ENCODE data around the gene OR56A5.
"Not testable (repeated sequence)": the region's sequence is repeated elsewhere in the genome, so short reads cannot be mapped to it uniquely, and the experiment has no call there.

Gene OR56A5

DNA sequence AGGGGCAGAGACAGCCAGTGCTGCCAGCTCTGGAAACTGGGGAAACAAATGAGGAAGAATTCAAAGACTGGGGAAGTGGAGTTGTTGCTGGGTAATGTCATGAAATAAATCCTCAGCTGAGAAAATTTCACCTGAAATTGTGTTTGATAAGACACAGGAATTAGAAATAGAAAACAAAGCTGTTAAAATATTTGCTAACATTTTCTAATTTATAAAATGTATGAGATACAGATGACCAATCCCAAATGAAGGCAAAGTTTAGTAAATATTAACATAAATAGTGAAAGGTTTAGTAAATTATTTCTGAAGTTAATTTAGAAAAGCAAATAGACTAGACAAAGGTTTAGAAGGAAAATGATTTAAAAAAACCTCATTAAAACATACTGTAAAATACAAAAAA, at the start of gene OR56A5:
OR56A5 (minus strand) TSS at position 101 of the 400 bp plus-strand sequence; CDS start at position 101, 0 bp downstream.
- DNase-seq, result no peak

DNA sequence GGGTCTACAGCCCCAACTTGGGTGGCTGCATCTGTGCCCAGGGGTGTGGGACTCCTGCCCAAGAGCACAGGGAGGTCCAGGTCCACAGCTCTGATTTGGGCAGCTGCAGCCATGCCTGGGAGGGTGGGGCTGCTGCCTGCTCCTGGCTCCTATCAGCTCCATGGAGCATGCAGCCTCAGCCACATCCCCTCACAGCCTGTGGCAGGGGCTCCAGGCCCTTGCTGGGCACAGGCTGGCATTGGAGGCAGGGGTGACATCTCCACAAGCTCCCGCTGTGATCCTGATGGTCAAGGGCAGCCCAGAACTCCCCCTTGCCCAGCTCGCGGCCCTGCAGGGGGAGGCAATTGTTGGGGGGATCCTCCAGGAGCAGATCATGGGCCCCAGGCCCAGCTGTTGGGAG, 44.7 kb upstream of the OR56A5 start:
- no peak for DNase-seq

DNA sequence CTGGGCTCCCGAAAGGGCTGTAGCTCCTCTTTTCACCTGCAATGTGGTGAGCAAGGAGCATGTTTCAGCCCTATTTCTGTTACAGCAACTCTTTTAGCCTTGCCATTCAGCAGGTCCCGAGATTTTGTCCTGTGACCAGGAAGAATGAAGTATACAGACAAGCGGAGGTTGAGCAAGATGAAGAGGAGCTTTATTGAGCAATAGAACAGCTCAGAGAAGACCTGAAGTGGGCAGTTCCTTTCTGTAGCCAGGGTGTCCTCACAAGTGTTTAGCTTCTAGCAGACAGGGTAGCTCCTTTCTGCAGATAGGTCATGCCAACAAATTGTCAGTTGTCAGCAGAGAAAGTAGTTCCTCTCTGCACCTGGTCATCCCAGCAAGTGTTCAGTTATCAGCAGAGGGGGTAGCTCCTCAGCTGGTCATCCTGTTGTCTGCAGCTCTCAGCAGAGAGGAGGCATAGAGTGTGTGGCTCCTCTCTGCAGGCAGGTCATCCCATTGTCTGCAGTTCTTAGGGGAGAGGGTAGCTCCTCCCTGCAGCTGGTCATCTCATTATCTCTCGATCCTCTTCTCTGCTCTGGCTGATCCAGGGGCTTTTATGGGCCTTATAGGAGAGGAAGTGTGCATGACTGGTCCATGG, 43.9 kb upstream of the OR56A5 start:
- DNase-seq, result no peak

GRCh38 chr11:6006846-6007245, 38.6 kb upstream of the OR56A5 start, which contains the start of gene OR56A4:
Gene OR56A4 (minus strand): TSS chr11:6006946. CDS start chr11:6002992, 3,954 bp downstream.
- DNase-seq, result no peak

GRCh38 chr11:6006395-6006794, 38.1 kb upstream of the OR56A5 start:
- DNase-seq, result no peak

DNA sequence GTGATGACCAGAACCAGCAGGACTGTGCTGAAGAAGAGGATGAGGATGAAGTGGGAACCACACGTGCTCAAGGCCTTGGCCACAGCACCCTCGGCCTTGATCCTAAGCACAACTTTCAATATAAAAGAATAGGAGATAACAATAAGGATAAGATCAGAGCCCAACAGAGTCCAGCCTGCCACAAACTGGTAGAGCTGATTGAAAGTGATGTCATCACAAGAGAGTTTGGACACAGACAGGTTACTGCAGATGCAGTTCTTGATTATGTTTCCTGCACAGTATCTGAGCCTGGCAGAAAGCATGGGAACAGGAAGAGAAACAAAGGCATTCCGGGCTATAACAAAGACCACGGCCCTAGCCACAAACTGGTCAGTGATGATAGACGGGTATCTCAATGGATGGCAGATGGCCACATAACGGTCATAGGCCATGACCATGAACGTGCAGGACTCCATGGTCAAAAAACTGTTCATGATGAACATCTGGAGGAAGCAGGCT, 34.0 kb upstream of the OR56A5 start:
- no peak for DNase-seq

- DNase-seq, result no peak
Observed at GRCh38 chr11:5994791-5995190, 26.5 kb upstream of the OR56A5 start.

DNA sequence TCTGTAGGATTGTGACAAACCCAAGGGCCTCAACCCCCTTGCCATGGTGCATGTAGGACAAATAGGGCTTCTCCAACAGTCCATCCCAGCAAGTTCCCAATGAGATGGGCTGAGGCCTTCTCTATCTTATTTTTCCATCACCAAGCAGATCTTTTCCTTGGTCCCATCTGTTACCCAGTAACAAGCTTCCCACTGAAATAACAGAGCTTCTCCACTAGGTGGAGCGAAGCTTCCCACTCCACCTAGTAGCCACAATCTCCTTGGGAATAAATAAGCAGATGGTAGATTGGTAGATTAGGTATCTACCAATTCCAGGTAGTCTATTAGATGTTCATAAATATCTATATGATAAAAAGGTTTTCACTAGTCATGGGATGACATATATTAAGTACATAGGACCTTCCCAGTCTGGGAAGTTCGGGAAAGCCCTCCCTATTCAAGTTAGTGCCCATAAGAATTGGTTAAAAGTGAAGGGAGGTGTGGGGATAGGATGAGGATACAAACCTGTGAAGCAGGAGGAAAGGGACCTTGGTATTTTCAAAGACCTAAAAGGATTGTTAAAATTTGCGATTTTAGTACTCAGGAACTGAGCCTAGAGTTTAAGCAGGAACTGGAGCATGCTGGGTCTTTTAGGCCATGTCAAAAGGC, 24.4 kb upstream of the OR56A5 start:
- no peak for DNase-seq

GRCh38 chr11:5992150-5992549, 23.9 kb upstream of the OR56A5 start:
- no peak for DNase-seq

GRCh38 chr11:5989203-5989602, 20.9 kb upstream of the OR56A5 start:
- DNase-seq, result no peak

GRCh38 chr11:5986885-5987284, 18.6 kb upstream of the OR56A5 start, which contains the start of gene OR52L1:
Gene OR52L1 (minus strand): TSS chr11:5986985. CDS start chr11:5986930, 55 bp downstream.
- DNase-seq, result no peak

- DNase-seq, result no peak
Observed at GRCh38 chr11:5983443-5983842, 15.1 kb upstream of the OR56A5 start.

DNA sequence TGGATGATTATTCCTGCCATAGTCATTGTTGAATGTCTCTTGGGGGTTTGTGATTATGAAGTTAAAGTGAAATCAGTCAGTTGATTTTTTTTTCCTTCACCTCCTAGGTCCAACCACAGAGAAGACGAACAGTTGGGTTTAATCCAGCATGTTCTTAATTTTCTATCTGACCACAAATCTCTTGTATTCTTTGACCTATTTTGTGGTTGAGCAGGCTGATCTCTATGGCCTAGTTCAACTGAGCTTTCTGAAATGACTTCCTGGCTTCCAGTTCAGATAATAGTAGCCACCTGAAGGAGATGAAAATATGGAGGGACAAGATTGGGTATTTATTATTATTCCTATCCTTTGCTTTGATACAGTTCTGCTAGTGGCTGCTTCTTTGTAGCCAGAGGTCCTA, 5.2 kb upstream of the OR56A5 start:
- DNase-seq, result no peak

DNA sequence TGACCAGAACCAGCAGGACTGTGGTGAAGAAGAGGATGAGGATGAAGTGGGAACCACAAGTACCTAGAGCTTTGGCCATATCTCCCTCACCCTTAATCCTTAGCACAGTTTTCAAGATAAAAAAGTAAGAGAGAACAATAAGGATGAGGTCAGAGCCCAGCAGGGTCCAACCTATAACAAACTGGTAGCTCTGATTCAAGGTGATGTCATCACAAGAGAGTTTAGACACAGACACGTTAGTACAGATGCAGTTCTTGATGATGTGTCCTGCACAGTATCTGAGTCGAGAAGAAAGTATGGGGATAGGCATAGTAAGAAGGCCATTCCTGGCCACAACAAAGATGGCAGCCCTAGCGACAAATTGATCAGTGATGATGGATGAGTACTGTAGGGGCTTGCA, 586 bp downstream of the OR56A5 start:
- no peak for DNase-seq

GRCh38 chr11:5966958-5967357, 1.3 kb downstream of the OR56A5 start:
- no peak for DNase-seq

GRCh38 chr11:5960704-5961320, 7.5 kb downstream of the OR56A5 start:
- DNase-seq, result not testable (repeated sequence)

DNA sequence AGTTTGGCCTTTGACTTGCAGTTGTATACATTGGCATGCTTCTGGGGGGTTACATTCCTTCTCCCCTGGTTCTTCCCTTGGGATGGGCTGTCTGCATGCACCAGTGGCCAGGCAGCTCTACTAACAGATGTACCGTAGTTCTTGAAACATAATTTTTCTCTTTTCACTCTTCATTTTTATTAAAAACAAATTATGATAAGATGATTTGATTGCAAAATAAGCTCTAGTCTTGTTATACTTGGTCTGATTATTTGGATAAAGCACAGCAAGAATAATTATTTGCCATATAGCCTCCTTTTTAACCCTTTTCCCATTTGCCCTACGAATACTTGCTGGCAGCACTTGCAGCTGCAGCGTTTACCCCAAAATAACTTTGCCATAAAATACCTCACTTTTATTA, 12.7 kb downstream of the OR56A5 start:
- no peak for DNase-seq

- DNase-seq, result no peak
Observed at GRCh38 chr11:5941951-5942350, 26.3 kb downstream of the OR56A5 start, which contains the start of gene OR56A3. Gene OR56A3 (plus strand): TSS chr11:5942251. CDS start chr11:5947347, 5,096 bp downstream.

DNA sequence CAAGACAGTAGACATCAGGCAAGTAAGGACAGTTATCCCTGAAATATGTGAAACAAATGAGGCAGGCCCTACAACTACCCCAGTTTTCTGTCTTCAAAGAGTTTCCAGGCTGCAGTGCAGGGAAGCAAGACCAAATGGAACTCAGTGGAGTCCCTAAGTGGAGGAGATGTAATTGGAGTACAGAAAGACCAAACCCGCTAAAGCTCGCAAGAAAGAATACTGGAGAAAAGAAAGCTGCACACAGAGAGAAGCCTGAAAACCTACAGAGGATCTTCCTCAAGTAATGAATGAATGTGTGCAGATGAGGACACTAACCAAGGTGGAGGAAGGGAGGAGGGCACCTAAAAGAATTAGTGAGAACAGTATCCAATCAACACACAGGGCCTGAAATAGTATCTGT, 27.5 kb downstream of the OR56A5 start:
- no peak for DNase-seq

GRCh38 chr11:5938603-5938965, 29.7 kb downstream of the OR56A5 start:
- no peak for DNase-seq

DNA sequence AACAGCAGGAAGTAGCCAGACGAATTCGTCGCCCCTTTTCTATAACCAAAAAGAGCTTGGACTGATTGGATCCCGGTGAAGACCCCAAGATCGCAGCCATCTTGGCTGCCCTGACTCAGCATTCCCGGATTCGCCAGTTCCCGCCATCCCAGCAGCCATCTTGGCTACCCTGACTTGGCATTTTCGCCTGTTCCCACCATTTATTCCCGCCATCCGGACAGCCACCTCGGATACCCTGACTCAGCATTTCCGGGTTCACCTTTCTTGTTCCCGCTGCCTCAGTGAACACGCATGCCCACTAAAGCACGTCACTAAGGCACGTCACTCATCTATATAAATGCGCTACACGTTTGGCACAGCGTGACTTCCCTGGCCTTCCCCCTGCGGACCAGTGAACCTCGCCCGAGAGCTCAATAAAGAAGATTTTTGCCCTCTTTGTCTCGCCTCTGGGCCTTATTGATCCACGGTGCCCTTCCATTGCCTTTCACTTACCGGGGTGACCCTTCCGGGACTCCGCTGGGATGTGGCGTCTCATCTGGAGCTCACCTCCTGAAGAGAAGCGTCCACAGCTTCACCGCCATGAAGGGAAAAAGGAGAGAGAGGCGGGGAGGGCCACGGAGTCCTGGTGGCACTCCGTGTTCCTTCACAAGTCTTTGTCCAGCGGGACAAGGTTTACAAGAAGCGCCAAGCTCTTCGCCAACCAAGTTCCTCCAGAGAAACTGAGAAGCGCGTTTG, 30.3 kb downstream of the OR56A5 start:
- DNase-seq, result no peak

DNA sequence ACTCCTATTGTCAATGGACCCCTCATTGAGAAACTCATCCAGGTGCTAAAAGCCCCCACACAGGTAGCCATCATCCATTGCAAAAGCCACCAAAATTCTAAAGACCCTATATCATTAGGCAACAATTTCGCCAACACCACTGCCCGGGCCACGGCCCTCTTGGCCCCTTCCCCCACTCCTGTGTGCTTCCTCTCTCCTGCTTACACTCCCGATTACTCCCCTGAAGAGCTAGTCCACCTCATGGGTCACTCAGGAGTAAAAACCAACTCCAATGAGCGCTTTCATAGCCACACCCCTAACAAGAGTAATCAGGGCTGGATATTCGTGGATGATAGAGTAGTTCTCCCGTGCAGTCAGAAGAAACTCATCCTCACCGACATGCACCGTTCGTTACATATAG, 35.2 kb downstream of the OR56A5 start:
- no peak for DNase-seq

GRCh38 chr11:5932671-5933070, 35.6 kb downstream of the OR56A5 start:
- no peak for DNase-seq
